PFSK-1 (cell line): ENCODE results near the gene NEU1.

Experiments
- FOXP2 ChIP-seq: optimal IDR thresholded peaks from 2 replicates; pipeline ENCODE3; 2011; ENCODE audit warnings: borderline replicate concordance, control low read depth, inconsistent platforms; ENCODE audit not compliant: insufficient read depth; ENCODE audit errors: extremely low read length, extremely low read depth
- POLR2AphosphoS5 ChIP-seq: IDR thresholded peaks from 2 replicates; pipeline ENCODE4 v1.6.1; 2012; ENCODE audit warnings: low read depth, mild to moderate bottlenecking, control low read depth, low read length, moderate library complexity
- REST ChIP-seq, 2 experiments: IDR thresholded peaks; 2 replicates each; pipeline versions ENCODE4 v1.6.1 to v1.8.0; 2011 to 2012; ENCODE audit warnings: low read depth in 2 of 2, low read length in 2 of 2, control low read depth in 1 of 2, inconsistent platforms in 1 of 2, mild to moderate bottlenecking in 1 of 2, moderate library complexity in 1 of 2; ENCODE audit not compliant: insufficient read depth in 1 of 2
- SIN3A ChIP-seq: IDR thresholded peaks from 2 replicates; pipeline ENCODE4 v1.6.1; 2012; ENCODE audit warnings: mild to moderate bottlenecking, low read length, moderate library complexity, borderline replicate concordance; ENCODE audit not compliant: insufficient read depth
- TAF1 ChIP-seq: IDR thresholded peaks from 2 replicates; pipeline ENCODE4 v1.6.1; 2012; ENCODE audit warnings: low read length, control low read depth, borderline replicate concordance; ENCODE audit not compliant: insufficient read depth

NEU1 gene

GRCh38 chr6:31861150-31861549, 1.5 kb downstream of the NEU1 start:
- no peak for TF ChIP-seq REST (IDR thresholded peaks at IDR 0.05; ENCODE audit: insufficient read depth in 1 of 2, low read depth in 2 of 2, low read length in 2 of 2)
- TF ChIP-seq POLR2AphosphoS5 = no peak
- no peak for TF ChIP-seq SIN3A
- no peak for TF ChIP-seq TAF1
- no peak for TF ChIP-seq FOXP2

- TF ChIP-seq POLR2AphosphoS5 = no peak
- TF ChIP-seq FOXP2 = no peak
- no peak for TF ChIP-seq SIN3A
- TF ChIP-seq REST (IDR thresholded peaks at IDR 0.05; ENCODE audit: insufficient read depth in 1 of 2, low read depth in 2 of 2, low read length in 2 of 2) = no peak
- no peak for TF ChIP-seq TAF1
Measured at GRCh38 chr6:31860349-31860748, 2.3 kb downstream of the NEU1 start.

GRCh38 chr6:31859923-31860322, 2.7 kb downstream of the NEU1 start:
- TF ChIP-seq SIN3A (no peak), POLR2AphosphoS5 (no peak), REST (IDR thresholded peaks at IDR 0.05; ENCODE audit: insufficient read depth in 1 of 2, low read depth in 2 of 2, low read length in 2 of 2) (no peak), FOXP2 (no peak), TAF1 (no peak)

- TF ChIP-seq POLR2AphosphoS5 (no peak), SIN3A (no peak), TAF1 (no peak), REST (IDR thresholded peaks at IDR 0.05; ENCODE audit: insufficient read depth in 1 of 2, low read depth in 2 of 2, low read length in 2 of 2) (no peak)
Measured at GRCh38 chr6:31858707-31859106, 3.9 kb downstream of the NEU1 start.

- TF ChIP-seq TAF1 (no peak), FOXP2 (no peak), SIN3A (no peak), POLR2AphosphoS5 (no peak), REST (IDR thresholded peaks at IDR 0.05; ENCODE audit: insufficient read depth in 1 of 2, low read depth in 2 of 2, low read length in 2 of 2) (no peak)
Measured at GRCh38 chr6:31851485-31851832, 11.2 kb downstream of the NEU1 start.
